NCI-H82 treated with DMSO at 0.1 percent for 48 hours (cell line): ENCODE results near the gene P2RX3.

ENCODE experiments used
- DNase-seq: peaks from one replicate; lab custom pipeline; 2025; ENCODE audit not compliant: unreplicated experiment; lab: John Stamatoyannopoulos, UW

P2RX3 gene

GRCh38 chr11:57417056-57417455 lies 78.9 kb downstream of the P2RX3 start:
- DNase-seq = no peak

- no peak for DNase-seq
These were observed 80.0 kb downstream of the P2RX3 start for GRCh38 chr11:57418131-57418530.

GRCh38 chr11:57419146-57419545 lies 81.0 kb downstream of the P2RX3 start:
- no peak for DNase-seq

GRCh38 chr11:57421066-57421465 lies 82.9 kb downstream of the P2RX3 start:
- no peak for DNase-seq

GRCh38 chr11:57421805-57422204 lies 83.7 kb downstream of the P2RX3 start:
- DNase-seq = no peak
